ENCODE results near the gene CCDC146.

Gene CCDC146

DNA sequence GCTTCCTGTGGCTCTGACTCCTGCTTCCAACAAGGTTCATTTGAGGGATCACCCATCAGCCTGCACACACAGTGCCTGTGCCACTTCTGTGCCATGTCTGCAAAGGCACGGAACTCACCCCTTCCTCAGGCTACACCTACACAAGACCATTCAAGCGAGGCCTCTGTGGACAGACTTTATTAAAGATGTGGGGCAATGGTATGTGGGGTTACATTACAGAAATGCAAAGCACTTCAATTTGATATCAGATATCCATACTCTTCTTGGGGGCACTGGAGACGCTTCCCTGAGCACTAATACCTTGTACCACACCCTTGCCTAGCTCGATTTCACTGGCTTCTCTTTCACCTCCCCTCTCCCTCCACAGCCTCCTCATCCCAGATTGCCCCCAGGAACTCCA, 161.6 kb downstream of the CCDC146 start:
- no peak for DNase-seq (ENCODE audit: low read depth)

DNA sequence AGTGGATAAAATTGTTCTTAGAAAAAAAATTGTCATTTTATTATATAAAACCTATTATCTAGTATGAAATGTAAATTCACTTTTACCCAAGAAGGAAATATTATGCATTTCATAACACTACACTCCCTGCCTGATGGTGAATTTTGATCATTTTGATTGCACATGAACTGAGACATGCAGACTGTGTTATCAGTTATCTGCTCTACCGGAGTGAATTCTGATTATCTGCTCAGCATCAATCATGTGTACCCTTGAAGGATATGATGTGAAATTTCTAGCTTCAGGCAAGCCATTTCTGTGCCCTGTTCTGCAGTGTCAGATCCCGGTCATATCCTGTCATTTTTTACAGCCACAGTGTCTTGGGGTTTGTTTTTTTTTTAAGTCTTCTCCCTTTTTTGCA, 162.2 kb downstream of the CCDC146 start:
- no peak for DNase-seq (ENCODE audit: low read depth)

DNA sequence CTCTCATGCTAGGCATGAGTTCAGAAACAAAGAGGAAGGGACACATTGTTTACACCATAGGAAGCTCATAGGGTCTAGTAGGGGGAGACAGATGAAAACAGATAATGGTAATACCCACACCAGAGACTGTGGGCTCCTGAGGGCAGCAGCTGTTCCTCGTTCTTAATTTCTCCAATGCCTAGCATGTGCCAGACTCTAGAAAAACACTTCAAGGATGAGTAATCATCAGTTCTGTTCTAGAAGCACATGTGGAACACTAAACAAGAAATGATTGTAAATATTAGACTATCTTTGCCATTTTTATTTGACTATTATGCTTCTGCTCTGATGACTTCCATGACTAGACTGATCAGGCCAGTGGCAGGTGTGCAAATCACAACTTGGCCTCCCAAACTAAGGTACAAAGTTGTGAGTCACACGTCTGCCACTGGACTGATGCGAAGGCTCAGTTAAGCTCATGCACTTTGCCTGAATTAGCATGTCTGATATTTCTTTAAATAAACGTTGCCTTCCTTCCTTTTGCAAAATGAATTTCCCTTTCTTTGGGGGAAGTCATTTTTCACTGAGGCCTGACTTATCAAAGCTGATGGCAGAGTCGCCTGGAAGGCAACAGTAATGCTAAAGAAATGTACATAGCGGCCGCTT, 166.4 kb downstream of the CCDC146 start:
- DNase-seq (ENCODE audit: low read depth): peak; percentile 24

DNA sequence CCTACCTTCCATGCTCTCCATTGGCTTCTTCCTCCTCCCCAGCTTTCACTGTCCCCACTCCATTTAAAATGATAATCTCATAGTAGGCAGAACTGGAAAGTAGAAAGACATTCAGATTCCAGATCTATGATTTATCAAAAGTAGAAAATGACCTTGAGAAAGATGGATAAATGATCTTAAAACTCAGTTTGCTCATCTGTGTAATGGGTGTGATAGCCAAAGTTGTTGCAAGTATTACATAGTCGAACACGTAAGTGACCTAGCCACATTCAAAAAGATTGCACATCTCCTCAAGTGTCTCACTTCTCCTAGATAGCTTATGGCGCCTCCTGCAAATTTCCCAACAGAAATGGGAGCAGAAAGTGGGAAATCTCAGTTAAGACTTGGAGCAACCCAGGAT, 167.0 kb downstream of the CCDC146 start:
- no peak for DNase-seq (ENCODE audit: low read depth)

DNA sequence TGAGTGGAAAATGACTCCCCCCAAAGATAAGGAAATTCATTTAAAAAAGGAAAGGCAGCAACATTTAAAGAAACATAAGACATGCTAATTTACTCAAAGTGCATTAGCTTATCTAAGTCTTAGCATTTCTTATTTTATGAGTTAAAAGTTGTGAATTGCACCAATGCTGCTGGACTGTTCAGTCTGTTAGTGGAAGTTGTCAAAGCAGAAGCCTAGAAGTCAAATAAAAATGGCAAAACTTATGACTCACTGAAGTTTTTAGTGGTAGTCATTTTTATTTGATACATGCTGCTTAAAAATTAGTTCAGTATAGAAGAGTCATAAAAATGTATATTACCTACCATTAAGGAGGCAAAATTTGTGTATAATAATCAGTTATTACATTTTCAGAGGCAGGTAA, 168.0 kb downstream of the CCDC146 start:
- no peak for DNase-seq (ENCODE audit: low read depth)

DNA sequence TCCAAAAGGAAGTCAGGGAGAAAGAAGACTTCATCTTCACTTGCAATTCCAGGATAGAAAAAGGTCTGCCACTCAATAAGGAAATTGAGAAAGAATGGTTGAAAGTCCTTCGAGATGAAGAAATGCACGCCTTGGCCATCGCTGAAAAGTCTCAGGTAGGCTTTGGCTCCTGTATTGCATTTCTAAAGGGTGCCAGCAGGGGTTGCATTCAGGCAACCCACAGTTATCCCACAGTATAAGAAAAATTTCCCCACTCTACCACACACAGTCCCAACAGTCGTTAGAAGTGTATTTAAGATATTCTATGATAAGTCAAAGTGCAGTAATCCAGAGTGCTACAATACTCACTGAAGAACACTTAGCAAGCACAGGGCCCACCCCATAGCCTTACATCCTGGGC, 170.6 kb downstream of the CCDC146 start:
- no peak for DNase-seq (ENCODE audit: low read depth)

DNA sequence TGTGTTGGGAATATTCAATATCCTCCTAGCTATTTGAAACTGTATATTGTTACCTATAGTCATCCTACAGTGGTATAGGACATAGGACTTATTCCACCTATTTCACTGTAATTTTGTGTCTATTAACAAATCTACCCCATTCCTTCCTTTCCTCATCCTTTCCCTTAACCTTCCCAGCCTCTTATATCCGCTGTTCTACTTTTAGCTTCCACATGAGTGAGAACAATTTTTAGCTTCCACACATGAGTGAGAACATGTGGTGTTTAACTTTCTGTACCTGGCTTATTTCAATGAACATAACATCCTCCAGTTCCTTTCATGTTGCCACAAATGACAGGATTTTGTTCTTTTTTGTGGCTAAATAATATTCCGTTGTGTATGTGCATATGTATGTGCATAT, 173.1 kb downstream of the CCDC146 start:
- no peak for DNase-seq (ENCODE audit: low read depth)

DNA sequence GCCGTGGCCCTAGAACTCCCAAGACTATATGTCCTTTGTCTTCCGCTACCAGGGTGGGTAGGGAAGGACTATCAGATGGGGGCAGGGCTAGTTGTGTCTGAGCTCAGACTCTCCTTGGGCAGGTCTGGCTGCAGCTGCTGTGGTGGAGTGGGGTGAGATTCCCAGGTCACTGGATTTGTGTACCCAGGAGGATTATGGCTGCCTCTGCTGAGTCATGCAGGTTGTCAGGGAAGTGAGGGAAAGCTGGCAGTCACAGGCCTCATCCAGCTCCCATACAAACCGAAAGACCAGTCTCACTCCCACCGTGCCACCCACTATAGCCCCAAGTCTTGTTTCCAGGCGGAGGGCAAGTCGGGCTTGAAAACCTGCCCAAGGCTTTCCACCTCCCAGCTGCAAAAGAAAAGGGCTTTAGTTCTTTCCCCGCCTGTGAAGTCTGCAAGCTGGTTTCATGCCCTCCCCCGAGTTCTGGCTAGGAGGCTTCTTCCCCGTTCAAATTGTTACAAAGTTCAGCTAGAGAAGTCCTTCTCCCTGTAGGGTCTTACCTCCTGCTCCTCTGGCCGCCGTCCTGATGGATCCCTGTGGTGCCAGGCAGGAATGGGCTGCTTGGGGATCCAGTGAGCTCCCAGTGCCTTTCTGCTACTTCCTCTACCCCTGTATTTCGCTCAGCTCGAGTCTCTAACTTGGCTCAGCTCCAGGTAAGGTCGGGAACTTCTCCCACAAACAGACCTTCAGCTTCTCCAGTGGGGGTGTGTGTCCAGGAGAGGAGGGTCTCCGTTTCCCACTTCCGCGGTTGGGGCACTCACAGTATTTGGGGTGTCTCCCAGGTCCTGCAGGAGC, 184.0 kb downstream of the CCDC146 start:
- DNase-seq (ENCODE audit: low read depth): no peak

DNA sequence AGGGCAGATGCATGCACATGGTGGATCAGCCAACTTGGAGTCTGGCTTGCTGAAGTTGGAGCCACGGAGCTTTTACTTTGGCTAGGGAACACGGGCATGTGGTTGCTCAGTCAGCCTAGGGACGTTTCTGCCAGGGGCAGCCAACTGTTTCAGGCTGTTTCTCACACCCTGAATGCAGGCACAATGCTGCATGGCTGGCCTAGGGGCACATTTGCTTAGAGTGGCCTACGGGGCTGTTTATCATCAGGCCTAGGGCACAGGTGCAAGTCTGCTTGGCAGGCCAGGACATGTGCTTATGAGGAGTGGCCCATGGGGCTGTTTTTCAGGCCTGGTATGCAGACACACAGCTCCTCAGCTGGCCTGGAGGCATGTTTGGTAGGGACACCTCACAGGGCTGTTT, 186.4 kb downstream of the CCDC146 start:
- no peak for DNase-seq (ENCODE audit: low read depth)

DNA sequence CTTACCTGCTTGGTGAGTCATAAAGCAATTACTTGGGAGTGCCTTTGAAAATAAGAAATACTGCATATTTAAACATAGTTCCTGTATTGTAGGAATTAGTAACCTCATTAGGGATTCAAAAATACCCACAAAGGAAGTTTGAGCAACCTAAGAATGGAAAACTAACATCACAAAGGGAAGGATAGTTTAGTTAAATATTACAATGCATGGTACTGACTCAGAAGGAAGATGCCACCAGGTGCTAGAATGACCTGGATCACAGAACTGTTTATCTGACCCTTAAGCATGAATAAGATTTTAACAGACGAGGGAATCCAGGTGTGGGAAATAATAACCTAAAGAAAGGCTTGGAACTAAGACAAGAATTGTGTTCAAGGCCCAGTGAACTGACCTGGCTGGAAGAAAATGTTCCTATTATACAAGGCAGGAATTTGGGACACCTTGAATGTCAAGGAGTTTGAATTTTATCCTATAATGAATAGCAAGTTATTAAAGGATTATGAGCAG, 187.4 kb downstream of the CCDC146 start:
- no peak for DNase-seq (ENCODE audit: low read depth)

DNA sequence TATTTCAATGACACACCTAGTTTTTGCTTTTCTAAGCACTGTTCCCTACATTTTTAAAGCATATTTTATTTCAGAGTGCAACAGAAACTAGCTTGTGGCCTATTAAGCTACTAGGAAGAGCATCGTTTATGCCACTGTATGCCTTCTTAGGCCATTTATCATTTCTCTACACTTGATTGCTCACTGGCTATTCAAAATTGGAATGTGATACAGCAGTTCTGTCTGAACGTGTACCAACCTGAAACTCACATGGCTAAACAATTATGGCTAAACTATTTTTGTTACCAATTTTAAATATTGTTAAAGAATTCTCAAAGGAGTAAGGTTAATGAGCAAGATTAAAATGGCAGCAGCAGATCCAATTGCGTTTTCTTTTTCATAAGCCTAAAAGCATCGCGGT, 188.6 kb downstream of the CCDC146 start:
- DNase-seq (ENCODE audit: low read depth): no peak

DNA sequence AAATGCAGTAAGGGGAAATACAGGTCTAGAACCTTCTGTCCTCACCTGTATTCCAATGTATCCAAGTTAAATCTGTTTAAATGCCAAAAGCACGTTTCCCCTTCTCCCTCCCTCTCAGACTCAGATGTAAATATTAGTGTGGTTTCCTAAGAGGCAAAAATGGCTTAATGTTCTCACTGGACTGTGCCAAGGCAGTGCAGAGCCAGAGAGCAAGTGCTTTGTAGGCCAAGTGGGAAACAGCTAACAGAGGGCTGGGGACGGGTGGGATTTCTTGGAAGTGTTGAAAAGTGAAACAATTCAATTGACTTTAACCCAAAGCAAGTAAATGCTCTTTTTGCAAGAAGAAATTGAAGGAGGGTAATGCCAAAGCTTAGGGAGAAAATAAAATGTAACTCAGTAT, 190.7 kb downstream of the CCDC146 start:
- no peak for DNase-seq (ENCODE audit: low read depth)

DNA sequence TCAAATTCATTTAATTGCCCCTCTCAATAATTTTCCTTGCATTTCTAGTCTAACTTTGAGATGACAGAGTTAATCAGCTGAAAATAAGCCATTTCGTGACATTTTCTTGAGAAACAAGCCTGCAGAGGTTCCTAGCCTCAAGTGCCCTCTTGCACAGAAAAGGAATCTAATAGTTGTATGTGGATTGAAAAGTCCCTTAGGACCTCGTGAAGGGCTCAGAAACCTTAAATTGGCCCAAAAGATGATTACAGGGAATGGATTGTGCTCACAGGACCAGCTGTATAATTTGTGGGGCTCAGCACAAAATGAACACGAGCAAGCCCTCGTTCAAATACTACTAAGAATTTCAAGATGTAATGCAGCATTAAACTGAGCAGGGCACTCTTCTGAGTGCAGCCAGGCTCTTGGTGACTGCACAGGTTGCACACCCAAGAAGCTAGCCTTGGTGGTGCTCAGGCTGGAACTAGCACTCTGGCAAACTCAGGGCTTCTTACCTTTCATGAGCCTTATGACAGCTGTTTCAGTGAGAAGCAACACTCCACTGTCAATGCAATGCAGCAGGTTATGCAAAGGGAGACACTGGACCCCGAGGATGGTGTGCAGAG, 191.6 kb downstream of the CCDC146 start:
- no peak for DNase-seq (ENCODE audit: low read depth)

DNA sequence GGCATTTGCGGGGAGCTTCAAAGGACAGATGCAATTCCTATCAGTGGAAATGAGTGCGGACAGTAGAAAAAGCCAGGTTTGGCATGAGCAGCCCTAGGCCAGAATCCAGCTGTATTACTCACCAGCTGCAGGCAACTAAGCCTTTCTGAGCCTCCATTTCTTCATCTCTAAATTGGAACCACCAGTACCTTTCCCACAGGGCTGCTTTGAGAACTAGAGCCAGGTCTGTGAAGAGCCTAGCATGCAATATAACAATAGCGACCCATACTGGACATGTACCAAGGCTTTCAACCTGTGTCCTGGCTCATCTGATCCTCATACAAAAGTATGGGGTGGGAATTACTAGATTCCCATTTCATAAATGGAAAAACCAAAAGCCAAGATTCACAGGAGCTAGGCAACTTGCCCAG, 192.8 kb downstream of the CCDC146 start:
- DNase-seq (ENCODE audit: low read depth): no peak

DNA sequence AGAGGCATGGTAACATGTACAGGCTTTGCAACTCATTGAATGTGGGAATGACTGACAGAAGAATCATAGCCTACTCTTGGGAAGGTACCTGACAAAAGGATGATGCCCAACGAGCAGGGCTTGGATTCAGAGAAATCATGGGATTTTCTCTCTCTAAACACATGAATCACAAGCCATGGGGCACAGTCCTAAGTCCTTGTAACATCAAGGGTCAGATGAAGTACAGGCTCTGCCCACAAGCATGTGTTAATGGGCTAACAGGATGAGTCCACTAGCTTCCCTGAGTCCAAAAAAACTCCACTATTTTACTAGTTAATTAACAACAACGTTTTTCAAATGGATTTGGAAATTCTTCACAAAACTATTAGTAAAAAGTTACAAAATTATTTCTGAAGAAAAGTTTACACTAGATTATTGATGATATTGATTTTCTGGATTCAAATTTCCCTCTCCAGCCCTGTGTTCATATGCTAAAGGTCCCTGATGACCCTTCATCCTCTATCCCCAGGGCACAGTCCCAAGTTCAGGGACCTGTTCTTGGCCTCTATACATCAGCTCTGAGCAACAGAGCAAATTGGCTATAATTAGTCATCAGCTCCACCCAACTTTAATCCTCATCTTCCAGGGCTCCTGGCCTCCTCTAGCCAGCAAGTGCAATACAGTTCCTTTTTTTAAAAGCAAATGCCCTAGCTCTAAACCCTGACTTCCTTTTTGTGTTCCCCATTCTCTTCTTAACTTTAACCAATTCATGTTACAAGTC, 194.0 kb downstream of the CCDC146 start:
- DNase-seq (ENCODE audit: low read depth): no peak

DNA sequence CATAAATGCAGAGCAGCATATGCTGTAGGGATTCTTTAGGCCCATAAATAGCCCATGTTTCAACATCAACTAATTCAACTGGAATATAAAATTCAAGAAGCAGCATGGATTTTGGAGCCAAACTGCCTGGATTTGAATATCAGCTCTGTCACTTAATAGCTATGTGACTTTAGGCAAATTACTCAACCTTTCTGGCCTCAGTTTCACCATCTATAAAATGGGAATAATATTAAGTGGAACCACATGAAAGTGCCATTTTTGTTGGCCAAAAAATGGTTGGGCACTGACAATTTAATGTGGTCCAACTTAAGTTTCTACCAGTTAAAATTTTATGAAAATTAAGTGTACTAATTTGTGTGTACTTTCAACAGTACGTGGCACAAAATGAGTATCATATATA, 195.6 kb downstream of the CCDC146 start:
- no peak for DNase-seq (ENCODE audit: low read depth)

DNA sequence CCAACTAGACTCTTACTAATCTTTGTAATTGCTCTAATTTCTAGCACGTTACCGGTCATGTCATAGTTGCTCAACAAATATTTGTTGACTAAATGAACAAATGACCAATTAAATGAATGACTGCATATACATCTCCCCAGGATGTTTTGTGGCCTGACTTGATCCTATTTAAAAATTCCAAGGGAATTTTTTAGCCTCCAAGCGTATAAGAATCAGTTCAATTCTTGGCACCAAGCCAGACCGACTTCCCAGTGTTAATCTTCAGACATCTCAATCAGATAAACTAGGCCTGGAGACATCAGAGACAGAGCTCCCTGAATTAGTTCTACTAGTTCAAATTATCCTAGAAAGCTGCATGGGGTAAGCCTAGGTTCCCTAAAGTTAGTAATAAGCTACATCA, 197.7 kb downstream of the CCDC146 start:
- DNase-seq (ENCODE audit: low read depth): no peak

DNA sequence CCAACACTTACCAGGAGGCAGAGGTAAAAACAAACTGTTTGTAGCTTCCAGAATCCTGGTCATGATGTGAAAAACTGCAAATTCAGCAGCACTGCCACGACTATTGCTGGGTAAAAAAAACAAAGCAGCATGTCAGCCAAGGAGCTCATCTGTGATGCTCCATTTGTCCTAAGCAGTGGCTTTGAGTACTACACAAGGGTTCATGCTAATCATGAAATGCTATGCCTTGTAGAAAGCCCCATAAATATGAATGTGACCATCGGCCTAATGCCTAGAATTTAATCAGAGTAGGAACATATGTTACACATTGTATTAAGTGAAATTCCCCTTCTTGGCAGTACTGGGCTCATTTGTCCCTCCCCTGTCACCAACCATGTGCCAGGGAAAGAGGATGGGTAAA, 198.3 kb downstream of the CCDC146 start:
- no peak for DNase-seq (ENCODE audit: low read depth)

DNA sequence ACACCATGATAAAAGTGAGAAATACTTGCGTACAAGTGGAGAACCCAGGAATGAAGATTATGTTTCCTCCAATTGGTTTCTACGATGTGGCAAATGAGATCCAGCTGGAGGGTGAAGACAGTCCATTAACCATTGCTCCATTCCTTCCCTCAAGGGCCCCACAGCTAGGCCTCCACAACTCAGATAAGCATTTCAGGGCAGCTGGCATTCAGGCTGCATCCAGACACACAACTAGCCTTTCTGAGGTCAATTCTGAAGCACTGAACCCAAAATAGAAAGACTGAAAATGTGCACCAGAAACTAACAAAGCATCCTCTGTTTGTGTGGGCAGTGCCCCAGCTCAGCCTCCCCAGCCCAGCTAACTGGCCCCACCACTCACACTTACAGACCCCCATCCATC, 198.9 kb downstream of the CCDC146 start:
- DNase-seq (ENCODE audit: low read depth): no peak

DNA sequence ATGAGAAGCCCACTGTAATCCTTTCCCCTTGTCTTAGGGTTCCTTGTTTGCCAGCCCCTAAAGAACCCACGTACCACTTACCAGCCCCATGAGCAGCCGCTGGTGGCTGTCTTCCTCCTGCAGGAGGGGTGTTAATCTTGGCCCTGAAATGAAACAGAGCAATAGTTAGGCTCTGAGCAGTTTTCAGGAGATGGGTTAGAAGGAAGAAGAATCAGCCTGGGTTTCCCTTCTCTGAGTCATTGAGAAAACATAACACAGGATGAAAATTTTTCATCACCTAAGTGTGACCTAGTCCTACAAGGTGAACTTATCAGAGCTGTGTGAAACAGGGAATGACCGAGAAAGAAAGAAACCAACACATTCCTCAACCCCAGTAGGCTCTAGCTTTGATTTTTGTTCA, 203.7 kb downstream of the CCDC146 start:
- peak; percentile 42 for DNase-seq (ENCODE audit: low read depth)

DNA sequence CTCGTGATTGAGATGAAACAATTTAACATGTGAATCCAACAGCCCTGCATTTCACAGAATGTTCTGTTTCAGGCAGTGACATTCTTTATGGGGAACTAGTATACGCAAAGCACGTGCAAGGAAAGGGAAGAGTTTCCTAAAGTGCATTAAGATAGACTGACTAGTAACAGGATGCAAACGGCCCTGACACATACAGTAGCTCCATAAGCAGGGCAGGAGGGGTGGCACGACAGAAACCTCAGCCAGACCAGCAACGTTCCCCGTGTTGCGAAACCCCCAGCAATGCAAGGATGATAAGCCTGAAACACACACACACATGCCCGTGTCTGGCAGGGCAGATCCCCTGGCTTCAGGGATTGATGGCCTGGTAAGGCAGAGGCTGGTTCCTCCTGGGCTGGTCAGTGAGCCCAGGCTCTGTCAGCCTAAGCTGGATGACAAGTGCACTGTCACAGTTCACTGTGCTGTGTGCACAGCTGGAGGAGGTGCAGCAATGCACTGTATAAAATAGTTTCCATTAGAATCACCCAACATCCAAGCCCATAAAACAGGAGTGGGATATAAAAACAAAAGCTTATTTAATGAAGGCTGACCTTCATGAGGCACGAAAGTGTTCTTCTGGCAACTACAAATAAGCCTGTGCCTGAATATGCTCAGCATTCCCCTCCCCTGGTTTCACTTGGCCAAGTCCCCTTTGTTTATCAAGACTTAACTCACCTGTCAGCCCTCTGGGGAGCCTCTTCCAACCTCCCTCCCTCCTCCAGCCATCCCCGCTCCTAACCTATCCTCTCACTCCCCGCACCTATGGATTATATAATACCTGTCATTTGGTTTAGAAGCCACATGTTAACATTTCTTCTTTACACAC, 204.9 kb downstream of the CCDC146 start:
- peak; percentile 83 for DNase-seq (ENCODE audit: low read depth)
